ENCODE data around the gene VPS29.

Gene VPS29

DNA sequence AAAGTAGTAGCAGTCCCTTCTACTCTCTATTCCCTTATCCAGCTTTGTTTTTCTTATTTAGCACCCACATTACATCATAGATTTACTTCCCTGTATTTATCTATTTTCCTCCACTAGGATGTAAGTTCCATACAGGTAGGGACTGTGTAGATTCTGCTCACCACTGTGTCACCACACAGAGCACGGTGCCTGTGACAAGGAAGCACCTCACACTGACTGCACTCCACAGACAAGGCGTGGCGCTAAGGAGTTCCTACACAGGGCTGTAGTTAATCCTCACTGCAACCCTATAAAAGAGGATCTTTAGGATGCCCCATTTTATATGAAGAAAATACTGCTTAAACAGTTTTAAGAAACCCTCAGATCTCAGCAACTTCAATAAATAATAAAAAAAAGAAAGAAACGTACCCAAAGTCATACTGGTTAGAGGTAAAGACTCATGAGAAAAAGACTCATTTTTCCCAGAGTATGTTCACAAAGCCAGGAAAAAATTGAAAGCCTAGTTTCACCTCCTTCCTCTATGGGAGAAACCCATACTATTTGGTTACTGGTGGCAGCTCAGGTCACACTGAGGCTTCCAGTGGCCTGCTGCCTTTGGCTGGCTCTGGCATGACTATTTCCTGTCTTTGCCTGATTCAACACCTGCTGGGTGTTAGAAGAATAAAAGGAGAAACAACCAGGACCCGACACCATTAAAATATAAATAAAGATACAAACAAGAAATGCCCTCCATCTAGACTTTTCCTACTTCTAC is 37.1 kb upstream of the VPS29 start:
- no peak overlapping the region for H3K27ac ChIP-seq (ENCODE audit: low read length)
- H3K9ac ChIP-seq (ENCODE audit: low read depth, low read length): no peak overlapping the region
- H4K20me1 ChIP-seq (ENCODE audit: insufficient read depth, low read length): peaks cover 3% of the 10 kb centered on the region
- H3K79me2 ChIP-seq (ENCODE audit: insufficient read depth, low read length): peaks cover 13% of the 10 kb centered on the region
- DNase-seq (no peak), ATAC-seq (ENCODE audit: insufficient read depth, low read depth) (no peak)
- no peak overlapping the region for H3K4me3 ChIP-seq (ENCODE audit: low read depth in 1 of 2, low read length in 2 of 2)
- H3K36me3 ChIP-seq (ENCODE audit: insufficient read depth, low read length): peaks cover 87% of the 10 kb centered on the region
- H2AFZ ChIP-seq (ENCODE audit: low read depth, low read length): no peak overlapping the region
- no peaks in the 10 kb centered on the region for H3K27me3 ChIP-seq (ENCODE audit: insufficient read depth, low read length, poor library complexity)
- no peaks in the 10 kb centered on the region for H3K9me3 ChIP-seq (ENCODE audit: insufficient read depth, low read length, severe bottlenecking)
- no peaks in the 10 kb centered on the region for H3K4me1 ChIP-seq (ENCODE audit: insufficient read depth, low read length)
- H3K4me2 ChIP-seq (ENCODE audit: insufficient read depth, low read length): no peak overlapping the region
- no peak for TF ChIP-seq EZH2 (IDR thresholded peaks at IDR 0.05; ENCODE audit: borderline replicate concordance, low read depth, low read length, severe bottlenecking)
- TF ChIP-seq, protein P1, sequence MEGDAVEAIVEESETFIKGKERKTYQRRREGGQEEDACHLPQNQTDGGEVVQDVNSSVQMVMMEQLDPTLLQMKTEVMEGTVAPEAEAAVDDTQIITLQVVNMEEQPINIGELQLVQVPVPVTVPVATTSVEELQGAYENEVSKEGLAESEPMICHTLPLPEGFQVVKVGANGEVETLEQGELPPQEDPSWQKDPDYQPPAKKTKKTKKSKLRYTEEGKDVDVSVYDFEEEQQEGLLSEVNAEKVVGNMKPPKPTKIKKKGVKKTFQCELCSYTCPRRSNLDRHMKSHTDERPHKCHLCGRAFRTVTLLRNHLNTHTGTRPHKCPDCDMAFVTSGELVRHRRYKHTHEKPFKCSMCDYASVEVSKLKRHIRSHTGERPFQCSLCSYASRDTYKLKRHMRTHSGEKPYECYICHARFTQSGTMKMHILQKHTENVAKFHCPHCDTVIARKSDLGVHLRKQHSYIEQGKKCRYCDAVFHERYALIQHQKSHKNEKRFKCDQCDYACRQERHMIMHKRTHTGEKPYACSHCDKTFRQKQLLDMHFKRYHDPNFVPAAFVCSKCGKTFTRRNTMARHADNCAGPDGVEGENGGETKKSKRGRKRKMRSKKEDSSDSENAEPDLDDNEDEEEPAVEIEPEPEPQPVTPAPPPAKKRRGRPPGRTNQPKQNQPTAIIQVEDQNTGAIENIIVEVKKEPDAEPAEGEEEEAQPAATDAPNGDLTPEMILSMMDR (IDR thresholded peaks at IDR 0.05; ENCODE audit: borderline replicate concordance, extremely low read depth, low read length, poor library complexity, severe bottlenecking): no peak

DNA sequence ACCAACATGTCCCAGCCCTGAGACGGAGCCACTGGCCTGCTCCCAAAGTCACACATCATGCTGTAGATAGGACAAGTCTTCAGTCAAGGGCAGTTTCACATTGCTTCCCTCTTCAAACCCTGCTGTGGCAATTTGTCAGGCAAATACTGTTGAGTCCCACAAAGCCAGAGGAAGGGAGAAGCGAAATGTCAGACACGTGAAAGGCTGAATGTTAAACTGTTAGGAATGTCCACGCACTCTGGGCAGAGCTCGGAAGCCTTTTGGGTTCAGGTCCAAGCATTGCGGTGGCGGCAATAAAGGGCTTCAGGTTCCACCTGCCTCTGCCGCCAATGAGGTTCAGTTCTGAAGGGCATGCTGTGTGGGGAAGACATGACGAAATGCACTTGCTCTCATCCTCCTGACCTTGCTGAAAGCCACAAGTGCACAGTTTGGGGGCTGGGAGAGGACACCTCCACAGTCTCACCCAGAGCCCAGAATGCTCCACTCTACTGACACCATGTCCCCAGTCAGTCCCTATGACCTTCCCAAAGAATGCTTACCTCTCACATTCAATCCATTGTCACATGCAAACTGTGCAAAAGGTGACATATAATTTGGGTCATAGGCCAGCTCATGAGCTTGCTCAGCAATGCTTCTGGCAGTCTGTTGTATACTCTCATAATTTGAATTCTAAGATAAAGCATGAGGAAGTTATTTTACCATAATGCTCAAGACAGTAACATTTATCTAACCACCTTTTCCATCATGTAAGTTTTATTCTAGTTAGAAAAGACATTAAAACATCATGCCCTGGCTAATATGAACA is 35.9 kb upstream of the VPS29 start:
- Histone ChIP-seq H3K4me2 (ENCODE audit: insufficient read depth, low read length) (no peak overlapping the region), H3K79me2 (ENCODE audit: insufficient read depth, low read length) (peaks cover 10% of the 10 kb centered on the region), H3K27me3 (ENCODE audit: insufficient read depth, low read length, poor library complexity) (no peaks in the 10 kb centered on the region), H3K9me3 (ENCODE audit: insufficient read depth, low read length, severe bottlenecking) (no peaks in the 10 kb centered on the region), H3K36me3 (ENCODE audit: insufficient read depth, low read length) (peaks cover 81% of the 10 kb centered on the region), H3K4me1 (ENCODE audit: insufficient read depth, low read length) (no peaks in the 10 kb centered on the region), H3K27ac (ENCODE audit: low read length) (no peak overlapping the region), H3K9ac (ENCODE audit: low read depth, low read length) (no peak overlapping the region), H3K4me3 (ENCODE audit: low read depth in 1 of 2, low read length in 2 of 2) (no peak overlapping the region), H4K20me1 (ENCODE audit: insufficient read depth, low read length) (0 out of 2 replicates have a peak, but pooled peaks cover under 1% of the 10 kb centered on the region), H2AFZ (ENCODE audit: low read depth, low read length) (no peak overlapping the region)
- TF ChIP-seq, protein P1 (IDR thresholded peaks at IDR 0.05; ENCODE audit: borderline replicate concordance, extremely low read depth, low read length, poor library complexity, severe bottlenecking): no peak
- TF ChIP-seq EZH2 (IDR thresholded peaks at IDR 0.05; ENCODE audit: borderline replicate concordance, low read depth, low read length, severe bottlenecking): no peak
- ATAC-seq (ENCODE audit: insufficient read depth, low read depth) (no peak), DNase-seq (no peak)

DNA sequence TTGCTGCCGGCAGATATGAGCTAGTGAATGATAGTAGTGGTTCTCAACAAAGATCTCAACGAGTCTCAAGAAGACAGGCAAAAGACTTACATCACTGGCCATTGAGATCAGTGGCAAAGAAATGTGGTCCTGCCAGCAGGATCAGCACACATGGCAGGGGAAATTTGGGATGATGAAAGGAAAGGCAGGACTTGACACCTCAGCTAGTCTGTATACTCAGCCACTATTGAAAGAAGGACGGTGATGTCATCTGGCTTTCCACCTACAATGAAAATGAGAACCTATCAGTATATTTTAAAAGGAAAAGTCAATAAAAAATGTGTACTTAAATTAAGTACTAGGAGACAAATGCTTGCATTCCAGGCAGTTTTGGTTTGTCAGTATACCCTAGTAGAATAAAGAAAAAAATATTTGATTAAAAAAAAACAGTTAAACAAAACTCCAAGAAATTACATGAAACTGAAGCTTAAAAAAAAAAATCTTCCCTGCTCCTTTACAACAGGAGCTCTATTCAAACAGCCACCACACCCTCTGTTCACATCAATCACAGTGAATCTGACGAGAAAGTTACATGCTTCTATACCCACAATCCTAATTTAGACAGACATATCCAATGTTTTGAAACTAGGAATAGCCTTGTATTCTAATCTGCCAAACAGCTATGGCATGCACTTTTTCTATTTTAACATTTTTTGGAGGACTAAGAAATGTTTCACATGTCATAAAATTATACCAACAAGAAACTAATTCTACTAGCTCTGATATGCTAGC is 35.1 kb upstream of the VPS29 start:
- no peak overlapping the region for H2AFZ ChIP-seq (ENCODE audit: low read depth, low read length)
- H3K36me3 ChIP-seq (ENCODE audit: insufficient read depth, low read length): peaks cover 81% of the 10 kb centered on the region
- ATAC-seq (ENCODE audit: insufficient read depth, low read depth) (no peak), DNase-seq (no peak)
- H3K27ac ChIP-seq (ENCODE audit: low read length): no peak overlapping the region
- no peaks in the 10 kb centered on the region for H3K27me3 ChIP-seq (ENCODE audit: insufficient read depth, low read length, poor library complexity)
- no peak overlapping the region for H3K9ac ChIP-seq (ENCODE audit: low read depth, low read length)
- no peaks in the 10 kb centered on the region for H3K9me3 ChIP-seq (ENCODE audit: insufficient read depth, low read length, severe bottlenecking)
- no peak overlapping the region for H3K4me2 ChIP-seq (ENCODE audit: insufficient read depth, low read length)
- no peaks in the 10 kb centered on the region for H4K20me1 ChIP-seq (ENCODE audit: insufficient read depth, low read length)
- no peak for TF ChIP-seq EZH2 (IDR thresholded peaks at IDR 0.05; ENCODE audit: borderline replicate concordance, low read depth, low read length, severe bottlenecking)
- TF ChIP-seq, protein P1 (IDR thresholded peaks at IDR 0.05; ENCODE audit: borderline replicate concordance, extremely low read depth, low read length, poor library complexity, severe bottlenecking): no peak
- H3K79me2 ChIP-seq (ENCODE audit: insufficient read depth, low read length): peaks cover 8% of the 10 kb centered on the region; the same call in 1 of the 2 replicates
- no peaks in the 10 kb centered on the region for H3K4me1 ChIP-seq (ENCODE audit: insufficient read depth, low read length)
- H3K4me3 ChIP-seq (ENCODE audit: low read depth in 1 of 2, low read length in 2 of 2): no peak overlapping the region

All from DND-41 (cell line).